HEK293 (cell line): Measurements from ENCODE around the gene USP8.

Source experiments
- AEBP2 ChIP-seq: fragments of 450-650 bp; formaldehyde crosslinking; IDR thresholded peaks from 2 replicates; pipeline ENCODE4 v1.5.1; 2016; ENCODE audit warnings: missing biosample characterization, missing genetic modification characterization, borderline replicate concordance
- GLI2 ChIP-seq: fragments of 450-650 bp; formaldehyde crosslinking; IDR thresholded peaks from 2 replicates; pipeline ENCODE4; 2017; ENCODE audit warnings: missing biosample characterization, missing genetic modification characterization, low read depth, borderline replicate concordance
- KLF8 ChIP-seq: fragments of 450-650 bp; formaldehyde crosslinking; IDR thresholded peaks from 2 replicates; pipeline ENCODE4 v1.5.1; 2016; ENCODE audit warnings: missing biosample characterization, missing genetic modification characterization
- KLF9 ChIP-seq: fragments of 450-650 bp; formaldehyde crosslinking; IDR thresholded peaks from 2 replicates; pipeline ENCODE4 v1.5.1; 2016; ENCODE audit warnings: missing biosample characterization, missing genetic modification characterization, low read depth
- REPIN1 ChIP-seq: fragments of 450-650 bp; formaldehyde crosslinking; IDR thresholded peaks from 2 replicates; pipeline ENCODE4 v1.5.1; 2017; ENCODE audit warnings: missing biosample characterization, missing genetic modification characterization, low read depth
- SCRT1 ChIP-seq: fragments of 450-650 bp; formaldehyde crosslinking; IDR thresholded peaks from 2 replicates; pipeline ENCODE4 v1.5.1; 2016; ENCODE audit warnings: missing biosample characterization, missing genetic modification characterization, borderline replicate concordance
- SP7 ChIP-seq: fragments of 450-650 bp; formaldehyde crosslinking; IDR thresholded peaks from 2 replicates; pipeline ENCODE4 v1.5.1; 2016; ENCODE audit warnings: missing biosample characterization, missing genetic modification characterization
- ZBTB17 ChIP-seq: fragments of 450-650 bp; formaldehyde crosslinking; IDR thresholded peaks from 2 replicates; pipeline ENCODE4 v1.5.1; 2016; ENCODE audit warnings: missing biosample characterization, missing genetic modification characterization
- ZBTB26 ChIP-seq: fragments of 450-650 bp; formaldehyde crosslinking; optimal IDR thresholded peaks from 2 replicates; pipeline ENCODE3; 2016; ENCODE audit warnings: missing biosample characterization, mild to moderate bottlenecking, missing genetic modification characterization
- ZBTB48 ChIP-seq: fragments of 450-650 bp; formaldehyde crosslinking; IDR thresholded peaks from 2 replicates; pipeline ENCODE4 v1.5.1; 2016; ENCODE audit warnings: missing biosample characterization, missing genetic modification characterization
- ZFHX2 ChIP-seq: fragments of 450-650 bp; formaldehyde crosslinking; conservative IDR thresholded peaks from 2 replicates; pipeline ENCODE4 v1.5.1; 2016; ENCODE audit warnings: missing biosample characterization, missing genetic modification characterization
- ZFP69B ChIP-seq: fragments of 450-650 bp; formaldehyde crosslinking; IDR thresholded peaks from 2 replicates; pipeline ENCODE4 v1.5.1; 2016; ENCODE audit warnings: missing biosample characterization, missing genetic modification characterization
- ZNF112 ChIP-seq: fragments of 450-650 bp; formaldehyde crosslinking; IDR thresholded peaks from 2 replicates; pipeline ENCODE4 v1.5.0; 2017; ENCODE audit warnings: missing biosample characterization, missing genetic modification characterization
- ZNF211 ChIP-seq: fragments of 450-650 bp; formaldehyde crosslinking; IDR thresholded peaks from 2 replicates; pipeline ENCODE4 v1.5.1; 2016; ENCODE audit warnings: low read depth, missing biosample characterization, missing genetic modification characterization
- ZNF223 ChIP-seq: fragments of 450-650 bp; formaldehyde crosslinking; IDR thresholded peaks from 2 replicates; pipeline ENCODE4 v1.5.1; 2016; ENCODE audit warnings: missing biosample characterization, missing genetic modification characterization
- ZNF26 ChIP-seq: fragments of 450-650 bp; formaldehyde crosslinking; IDR thresholded peaks from 2 replicates; pipeline ENCODE4 v1.5.1; 2016; ENCODE audit warnings: missing biosample characterization, missing genetic modification characterization
- ZNF266 ChIP-seq: fragments of 450-650 bp; formaldehyde crosslinking; IDR thresholded peaks from 2 replicates; pipeline ENCODE4 v1.5.1; 2016; ENCODE audit warnings: missing biosample characterization, missing genetic modification characterization, low read depth
- ZNF280C ChIP-seq: fragments of 450-650 bp; formaldehyde crosslinking; IDR thresholded peaks from 2 replicates; pipeline ENCODE4 v1.5.1; 2016; ENCODE audit warnings: missing biosample characterization, missing genetic modification characterization
- ZNF341 ChIP-seq: fragments of 450-650 bp; formaldehyde crosslinking; IDR thresholded peaks from 2 replicates; pipeline ENCODE4; 2016; ENCODE audit warnings: low read depth, missing biosample characterization, missing genetic modification characterization
- ZNF426 ChIP-seq: fragments of 450-650 bp; formaldehyde crosslinking; IDR thresholded peaks from 2 replicates; pipeline ENCODE4 v1.5.1; 2017; ENCODE audit warnings: missing biosample characterization, missing genetic modification characterization, mild to moderate bottlenecking, inconsistent platforms, moderate library complexity
- ZNF433 ChIP-seq: fragments of 450-650 bp; formaldehyde crosslinking; IDR thresholded peaks from 2 replicates; pipeline ENCODE4 v1.5.1; 2016; ENCODE audit warnings: missing biosample characterization, missing genetic modification characterization, low read depth
- ZNF488 ChIP-seq: fragments of 450-650 bp; formaldehyde crosslinking; IDR thresholded peaks from 2 replicates; pipeline ENCODE4 v1.5.1; 2016; ENCODE audit warnings: missing biosample characterization, missing genetic modification characterization
- ZNF529 ChIP-seq: fragments of 450-650 bp; formaldehyde crosslinking; IDR thresholded peaks from 2 replicates; pipeline ENCODE4 v1.5.1; 2017; ENCODE audit warnings: missing genetic modification characterization, missing biosample characterization; ENCODE audit not compliant: insufficient replicate concordance
- ZNF548 ChIP-seq: fragments of 450-650 bp; formaldehyde crosslinking; IDR thresholded peaks from 2 replicates; pipeline ENCODE4 v1.5.1; 2016; ENCODE audit warnings: missing biosample characterization, missing genetic modification characterization
- ZNF555 ChIP-seq: fragments of 450-650 bp; formaldehyde crosslinking; conservative IDR thresholded peaks from 2 replicates; pipeline ENCODE4 v1.5.1; 2017; ENCODE audit warnings: missing biosample characterization, mild to moderate bottlenecking, missing genetic modification characterization, inconsistent platforms
- ZNF596 ChIP-seq: fragments of 450-650 bp; IDR thresholded peaks from 2 replicates; pipeline ENCODE4 v1.5.0; 2018; ENCODE audit warnings: missing biosample characterization, mild to moderate bottlenecking, missing genetic modification characterization, moderate library complexity
- ZNF626 ChIP-seq: fragments of 450-650 bp; sonication (Bioruptor Pico); formaldehyde crosslinking; IDR thresholded peaks from 2 replicates; pipeline ENCODE4 v1.5.1; 2018; ENCODE audit warnings: missing biosample characterization, missing genetic modification characterization, inconsistent platforms
- ZNF629 ChIP-seq: fragments of 450-650 bp; formaldehyde crosslinking; IDR thresholded peaks from 2 replicates; pipeline ENCODE4 v1.5.1; 2017; ENCODE audit warnings: missing biosample characterization, missing genetic modification characterization
- ZNF658 ChIP-seq: fragments of 450-650 bp; formaldehyde crosslinking; IDR thresholded peaks from 2 replicates; pipeline ENCODE4; 2016; ENCODE audit warnings: missing biosample characterization, missing genetic modification characterization
- ZNF791 ChIP-seq: fragments of 450-650 bp; formaldehyde crosslinking; IDR thresholded peaks from 2 replicates; pipeline ENCODE4 v1.5.1; 2016; ENCODE audit warnings: missing biosample characterization, missing genetic modification characterization
- ZSCAN16 ChIP-seq: fragments of 450-650 bp; formaldehyde crosslinking; IDR thresholded peaks from 2 replicates; pipeline ENCODE4 v1.5.1; 2016; ENCODE audit warnings: missing biosample characterization, missing genetic modification characterization

The USP8 gene

GRCh38 chr15:50424066-50424890, at the start of gene USP8 (continued):
- TF ChIP-seq KLF8 (tag by site-specific recombination) = peak; percentile 60
- no peak for TF ChIP-seq ZNF626
- no peak for TF ChIP-seq ZNF658
- no peak for TF ChIP-seq AEBP2
- peak; percentile 61 for TF ChIP-seq SP7 (tag by site-specific recombination)
- peak; percentile 96 for TF ChIP-seq ZBTB48 (tag by site-specific recombination)
- peak; percentile 65 for TF ChIP-seq KLF9 (tag by site-specific recombination)
- no peak for TF ChIP-seq ZNF488
- TF ChIP-seq ZNF629 (tag by site-specific recombination) = peak; percentile 64
- TF ChIP-seq ZFP69B (tag by site-specific recombination) = no peak
- TF ChIP-seq ZNF596 (tag by site-specific recombination) = no peak
- TF ChIP-seq REPIN1 (tag by site-specific recombination) = no peak
- peak; percentile 80 for TF ChIP-seq ZFHX2 (tag by site-specific recombination)
- no peak for TF ChIP-seq ZNF223 (tag by site-specific recombination)
- TF ChIP-seq ZNF112 (tag by site-specific recombination) = no peak
- no peak for TF ChIP-seq ZNF426 (tag by site-specific recombination)
- peak; percentile 42 for TF ChIP-seq ZBTB26 (tag by site-specific recombination)
- peak; percentile 80 for TF ChIP-seq ZBTB17
- no peak for TF ChIP-seq ZNF791 (tag by site-specific recombination)
- no peak for TF ChIP-seq ZNF548 (tag by site-specific recombination)
- no peak for TF ChIP-seq ZNF26 (tag by site-specific recombination)
- no peak for TF ChIP-seq ZNF433 (tag by site-specific recombination)
- TF ChIP-seq GLI2 (tag by site-specific recombination) = no peak
- no peak for TF ChIP-seq ZNF280C (tag by site-specific recombination)
- no peak for TF ChIP-seq SCRT1 (tag by site-specific recombination)
- no peak for TF ChIP-seq ZNF211 (tag by site-specific recombination)
- no peak for TF ChIP-seq ZSCAN16 (tag by site-specific recombination)
- TF ChIP-seq ZNF555 = no peak
- no peak for TF ChIP-seq ZNF341
- TF ChIP-seq ZNF266 = no peak
- TF ChIP-seq ZNF529 (tag by site-specific recombination) = no peak
